Bone marrow (tissue), 2 donors: ENCODE data around the gene C16orf95.
A peak's percentile ranks its signal among the peaks of the same experiment; 100 is the strongest.
"Not testable (repeated sequence)": the region's sequence is repeated elsewhere in the genome, so short reads cannot be mapped to it uniquely, and the experiment has no call there.

Source experiments
- DNase-seq, 2 donors: peaks; one replicate each; lab custom pipeline; 2025; lab: John Stamatoyannopoulos, UW

Gene C16orf95

GRCh38 chr16:87346517-87347060 is 29.4 kb upstream of the C16orf95 start:
- DNase-seq, result no peak

- no peak for DNase-seq
Measured at GRCh38 chr16:87345726-87346424, 28.7 kb upstream of the C16orf95 start.

- no peak for DNase-seq
Measured at GRCh38 chr16:87344931-87345631, 27.9 kb upstream of the C16orf95 start.

GRCh38 chr16:87344165-87344930 is 27.2 kb upstream of the C16orf95 start:
- no peak for DNase-seq

GRCh38 chr16:87343753-87344050 is 26.5 kb upstream of the C16orf95 start:
- no peak for DNase-seq

GRCh38 chr16:87342978-87343752 is 26.0 kb upstream of the C16orf95 start:
- DNase-seq, result no peak

- DNase-seq, result no peak
Measured at GRCh38 chr16:87342504-87342903, 25.3 kb upstream of the C16orf95 start.

- no peak for DNase-seq
Measured at GRCh38 chr16:87340198-87340597, 23.0 kb upstream of the C16orf95 start.

- not testable (repeated sequence) for DNase-seq
Measured at GRCh38 chr16:87339724-87340105, 22.5 kb upstream of the C16orf95 start.

GRCh38 chr16:87339086-87339723 is 22.0 kb upstream of the C16orf95 start:
- no peak for DNase-seq

- DNase-seq, result no peak
Measured at GRCh38 chr16:87338155-87338765, 21.1 kb upstream of the C16orf95 start.

GRCh38 chr16:87337262-87337771 is 20.1 kb upstream of the C16orf95 start:
- DNase-seq, result peak in 1 of 2 donors; percentile 5

- DNase-seq, result no peak
Measured at GRCh38 chr16:87336434-87337240, 19.4 kb upstream of the C16orf95 start.

GRCh38 chr16:87335625-87336433 is 18.6 kb upstream of the C16orf95 start:
- DNase-seq, result no peak

- DNase-seq, result no peak
Measured at GRCh38 chr16:87334651-87335624, 17.7 kb upstream of the C16orf95 start.

- DNase-seq, result no peak
Measured at GRCh38 chr16:87333581-87334331, 16.6 kb upstream of the C16orf95 start.

GRCh38 chr16:87333101-87333500 is 15.9 kb upstream of the C16orf95 start:
- no peak for DNase-seq
